Choroid plexus epithelial cell (primary cell): Measurements from ENCODE around the gene PPP1R2.

Experiments
- DNase-seq: peaks from one replicate; pipeline ENCODE4 v3.0.0-alpha.2; 2010; ENCODE audit warnings: low read depth
- H3K4me3 ChIP-seq: 2 replicates; pipeline ENCODE4 v1.5.1; 2011; ENCODE audit warnings: low read depth, mild to moderate bottlenecking, control low read depth, low read length, moderate library complexity
- CTCF ChIP-seq: conservative IDR thresholded peaks from 2 replicates; pipeline ENCODE4 v1.5.1; 2011; ENCODE audit warnings: low read depth, mild to moderate bottlenecking, control low read depth, inconsistent platforms, low read length, moderate library complexity

The PPP1R2 gene

GRCh38 chr3:195574497-195575304, 31.6 kb upstream of the PPP1R2 start:
- no peak for DNase-seq
- no peak overlapping the region for H3K4me3 ChIP-seq
- TF ChIP-seq CTCF = no peak

DNA sequence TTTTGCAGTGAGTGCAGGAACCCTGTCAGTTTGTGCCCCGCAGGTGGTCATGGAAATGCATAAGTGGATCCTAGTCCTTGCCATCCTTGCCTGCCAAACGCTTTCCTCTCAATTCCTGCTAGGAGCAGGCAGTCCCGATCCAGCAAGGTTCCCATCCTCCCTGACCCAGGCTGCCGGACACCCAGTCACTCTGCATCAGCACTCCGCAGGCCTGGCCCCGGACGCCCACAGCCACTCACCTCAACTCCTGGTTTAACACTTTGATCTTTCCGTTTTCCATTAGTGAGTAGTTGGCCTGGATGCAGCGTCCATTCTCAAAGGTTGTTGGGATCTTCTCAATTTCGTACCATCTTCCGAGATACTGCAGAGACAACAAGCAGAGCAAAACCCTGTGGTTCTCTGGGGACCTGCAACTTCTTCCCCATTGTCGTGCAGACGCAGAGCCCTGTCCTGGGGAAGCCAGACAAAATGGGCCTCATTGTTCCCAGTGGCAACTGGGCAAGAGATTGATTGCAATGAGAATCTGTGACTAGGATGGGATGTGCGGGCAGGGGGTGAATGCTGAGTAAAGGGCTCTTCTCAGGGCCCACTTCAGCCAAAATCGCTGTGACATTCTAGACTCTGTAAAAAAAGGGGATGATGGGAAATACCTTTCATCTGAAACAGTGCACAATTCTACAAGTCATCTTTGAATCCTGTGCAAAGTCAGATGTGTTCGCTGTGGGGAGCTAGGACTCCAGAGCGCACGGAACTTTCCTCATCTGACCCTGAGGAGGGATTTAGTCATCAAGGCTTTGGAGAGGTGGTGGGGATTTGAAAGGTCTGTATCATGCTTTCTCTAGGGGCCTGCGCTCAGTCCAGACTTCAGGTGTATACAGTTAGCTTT, 30.7 kb upstream of the PPP1R2 start:
- DNase-seq = no peak
- H3K4me3 ChIP-seq = no peak overlapping the region
- no peak for TF ChIP-seq CTCF

GRCh38 chr3:195571361-195571760, 28.2 kb upstream of the PPP1R2 start:
- TF ChIP-seq CTCF = no peak
- DNase-seq = no peak
- no peak overlapping the region for H3K4me3 ChIP-seq

GRCh38 chr3:195570912-195571311, 27.8 kb upstream of the PPP1R2 start:
- no peak for TF ChIP-seq CTCF
- no peak for DNase-seq
- H3K4me3 ChIP-seq = no peak overlapping the region

DNA sequence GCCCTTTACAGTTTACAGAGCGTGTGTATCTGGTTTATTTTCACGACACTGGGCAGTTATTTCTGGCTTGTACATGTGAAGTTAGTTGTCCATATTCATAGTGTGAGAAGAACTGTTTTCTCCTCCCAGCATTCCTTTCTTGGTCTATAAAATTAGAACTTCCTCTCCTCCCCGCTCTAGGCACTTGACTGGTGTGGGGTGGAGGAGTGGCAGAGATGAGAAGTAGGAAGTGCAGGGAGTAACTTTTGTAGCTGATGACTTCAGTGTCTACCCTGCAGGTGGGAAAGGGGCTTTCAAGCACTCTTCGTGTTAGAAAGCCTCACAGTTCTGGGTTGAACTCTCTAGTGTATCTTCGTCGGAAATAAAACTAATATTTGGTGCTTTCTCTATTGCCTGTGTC, 27.2 kb upstream of the PPP1R2 start:
- no peak for TF ChIP-seq CTCF
- H3K4me3 ChIP-seq = no peak overlapping the region
- no peak for DNase-seq

DNA sequence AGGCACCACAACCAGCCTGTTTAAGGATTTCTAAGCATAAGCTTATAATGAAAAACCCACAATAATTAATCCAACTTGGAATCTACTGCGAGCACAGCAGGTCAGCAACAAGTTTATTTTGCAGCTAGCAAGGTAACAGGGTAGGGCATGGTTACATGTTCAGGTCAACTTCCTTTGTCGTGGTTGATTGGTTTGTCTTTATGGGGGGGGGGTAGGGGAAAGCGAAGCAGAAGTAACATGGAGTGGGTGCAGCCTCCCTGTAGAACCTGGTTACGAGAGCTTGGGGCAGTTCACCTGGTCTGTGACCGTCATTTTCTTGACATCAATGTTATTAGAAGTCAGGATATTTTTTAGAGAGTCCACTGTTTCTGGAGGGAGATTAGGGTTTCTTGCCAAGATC, 25.5 kb upstream of the PPP1R2 start:
- no peak for DNase-seq
- no peak overlapping the region for H3K4me3 ChIP-seq
- no peak for TF ChIP-seq CTCF
